H9 (cell line): ENCODE results near the gene ZSWIM3. TPM values are rescaled to one million over a fixed set of nuclear protein-coding genes. Genes with fewer than 3 reads are reported as not detected.

Experiments
- DNase-seq: peaks from one replicate; pipeline ENCODE4 v3.0.0-alpha.2; 2017
- H2AFZ ChIP-seq: one replicate; pipeline ENCODE4 v1.6.1; 2013; ENCODE audit warnings: mild to moderate bottlenecking, low read length, control low read depth, moderate library complexity
- H2AK5ac ChIP-seq: 2 replicates; pipeline ENCODE4 v1.6.1; 2013; ENCODE audit warnings: low read length, control low read depth, mixed read lengths; ENCODE audit not compliant: insufficient read length
- H2BK120ac ChIP-seq: one replicate; pipeline ENCODE4 v1.6.1; 2013; ENCODE audit warnings: low read depth, mild to moderate bottlenecking, low read length, control low read depth, inconsistent platforms; ENCODE audit not compliant: poor library complexity, severe bottlenecking
- H2BK12ac ChIP-seq: 2 replicates; pipeline ENCODE4 v1.6.1; 2013; ENCODE audit warnings: low read length, control low read depth, mixed read lengths, low read depth; ENCODE audit not compliant: insufficient read length
- H2BK15ac ChIP-seq: 2 replicates; pipeline ENCODE4 v1.6.1; 2013; ENCODE audit warnings: low read depth, low read length, control low read depth
- H2BK20ac ChIP-seq: one replicate; pipeline ENCODE4 v1.6.1; 2013; ENCODE audit warnings: low read depth, mild to moderate bottlenecking, low read length, control low read depth, inconsistent platforms; ENCODE audit not compliant: poor library complexity, severe bottlenecking
- H2BK5ac ChIP-seq: 2 replicates; pipeline ENCODE4 v1.6.1; 2013; ENCODE audit warnings: low read length, control low read depth, mixed read lengths; ENCODE audit not compliant: insufficient read length
- H3K14ac ChIP-seq: 2 replicates; pipeline ENCODE4 v1.6.1; 2013; ENCODE audit warnings: low read length, control low read depth; ENCODE audit not compliant: insufficient read depth
- H3K18ac ChIP-seq: 2 replicates; pipeline ENCODE4 v1.6.1; 2013; ENCODE audit warnings: low read depth, mild to moderate bottlenecking, mixed read lengths, low read length, control low read depth; ENCODE audit not compliant: insufficient read length
- H3K23ac ChIP-seq: 2 replicates; pipeline ENCODE4 v1.6.1; 2013; ENCODE audit warnings: low read length, control low read depth, mixed read lengths, low read depth; ENCODE audit not compliant: insufficient read length
- H3K23me2 ChIP-seq: 2 replicates; pipeline ENCODE4 v1.6.1; 2013; ENCODE audit warnings: low read depth, mild to moderate bottlenecking, mixed read lengths, low read length, control low read depth; ENCODE audit not compliant: insufficient read length, poor library complexity, severe bottlenecking
- H3K27ac ChIP-seq: 2 replicates; pipeline ENCODE4 v1.5.1; 2013; ENCODE audit warnings: low read length, control low read depth, mixed read lengths, low read depth; ENCODE audit not compliant: insufficient read length
- H3K27me3 ChIP-seq: 2 replicates; pipeline ENCODE4 v1.6.1; 2013; ENCODE audit warnings: low read length, control low read depth, inconsistent platforms; ENCODE audit not compliant: insufficient read depth
- H3K4ac ChIP-seq: 2 replicates; pipeline ENCODE4 v1.6.1; 2013; ENCODE audit warnings: low read depth, mild to moderate bottlenecking, control low read depth, inconsistent platforms, low read length, moderate library complexity
- H3K4me1 ChIP-seq: 2 replicates; pipeline ENCODE4 v1.6.1; 2013; ENCODE audit warnings: low read length, control low read depth, inconsistent platforms; ENCODE audit not compliant: insufficient read depth
- H3K4me2 ChIP-seq: 2 replicates; pipeline ENCODE4 v1.6.1; 2013; ENCODE audit warnings: low read length, control low read depth, mixed read lengths; ENCODE audit not compliant: insufficient read length, insufficient read depth
- H3K56ac ChIP-seq: 2 replicates; pipeline ENCODE4 v1.6.1; 2013; ENCODE audit warnings: low read depth, mild to moderate bottlenecking, mixed read lengths, low read length, control low read depth; ENCODE audit not compliant: insufficient read length
- H3K79me1 ChIP-seq: 2 replicates; pipeline ENCODE4 v1.6.1; 2013; ENCODE audit warnings: low read depth, mild to moderate bottlenecking, moderate library complexity, low read length, control low read depth, inconsistent platforms; ENCODE audit not compliant: insufficient read depth, poor library complexity, severe bottlenecking
- H3K79me2 ChIP-seq: 2 replicates; pipeline ENCODE4 v1.6.1; 2013; ENCODE audit warnings: low read length, control low read depth, inconsistent platforms; ENCODE audit not compliant: insufficient read depth
- H3K9ac ChIP-seq: 2 replicates; pipeline ENCODE4 v1.6.1; 2013; ENCODE audit warnings: low read length, control low read depth, mixed read lengths; ENCODE audit not compliant: insufficient read length; ENCODE audit errors: extremely low read depth
- H3K9me3 ChIP-seq: one replicate; pipeline ENCODE4 v1.6.1; 2013; ENCODE audit warnings: low read depth, low read length, inconsistent platforms; ENCODE audit not compliant: control insufficient read depth
- H3T11ph ChIP-seq: one replicate; pipeline ENCODE4 v1.6.1; 2013; ENCODE audit warnings: mild to moderate bottlenecking, low read length, control low read depth, inconsistent platforms
- H4K20me1 ChIP-seq: one replicate; pipeline ENCODE4 v1.6.1; 2013; ENCODE audit not compliant: control insufficient read depth, insufficient read length, insufficient read depth
- H4K5ac ChIP-seq: 2 replicates; pipeline ENCODE4 v1.6.1; 2013; ENCODE audit warnings: low read depth, mild to moderate bottlenecking, mixed read lengths, low read length, control low read depth; ENCODE audit not compliant: insufficient read length
- H4K8ac ChIP-seq: replicated peaks from 2 replicates; pipeline ENCODE4 v1.6.1; 2013; ENCODE audit warnings: low read length, control low read depth, mixed read lengths, low read depth; ENCODE audit not compliant: insufficient read length
- H4K91ac ChIP-seq: 2 replicates; pipeline ENCODE4 v1.6.1; 2013; ENCODE audit warnings: low read depth, mild to moderate bottlenecking, moderate library complexity, mixed read lengths, low read length, control low read depth; ENCODE audit not compliant: insufficient read length
- H3K27ac Mint-ChIP-seq, 3 experiments: 2 replicates in 2 of 3; 3 replicates in 1 of 3; pipeline ENCODE4 v1.8.0; 2020 to 2021; ENCODE audit warnings: mixed read lengths in 3 of 3, mild to moderate bottlenecking in 1 of 3, moderate library complexity in 1 of 3
- H3K27me3 Mint-ChIP-seq: 2 replicates; pipeline ENCODE4 v1.8.0; 2021; ENCODE audit warnings: low read depth, mild to moderate bottlenecking, moderate library complexity, mixed read lengths
- H3K36me3 Mint-ChIP-seq, 3 experiments: 2 replicates in 2 of 3; 3 replicates in 1 of 3; pipeline ENCODE4 v1.8.0; 2020 to 2021; ENCODE audit warnings: low read depth in 3 of 3, mixed read lengths in 3 of 3; ENCODE audit not compliant: insufficient read depth in 1 of 3
- H3K4me1 Mint-ChIP-seq, 2 experiments: 2 replicates each; pipeline ENCODE4 v1.8.0; 2020; ENCODE audit warnings: mixed read lengths in 2 of 2
- H3K4me3 Mint-ChIP-seq, 2 experiments: 2 replicates in 1 of 2; 3 replicates in 1 of 2; pipeline ENCODE4 v1.8.0; 2020 to 2021; ENCODE audit warnings: mild to moderate bottlenecking in 2 of 2, mixed read lengths in 2 of 2, moderate library complexity in 1 of 2
- H3K9me3 Mint-ChIP-seq, 2 experiments: 2 replicates in 1 of 2; 3 replicates in 1 of 2; pipeline ENCODE4 v1.8.0; 2020; ENCODE audit warnings: mild to moderate bottlenecking in 2 of 2, mixed read lengths in 2 of 2, moderate library complexity in 1 of 2
- CTCF ChIP-seq: fragments of 200-600 bp; sonication (generic); conservative IDR thresholded peaks from 3 replicates; pipeline ENCODE4 v1.8.0; 2021; ENCODE audit warnings: antibody characterized with exemption, mild to moderate bottlenecking
- WGBS: extraction: QIAGEN DNeasy Blood & Tissue Kit; methylation state at CpG from one replicate; pipeline ENCODE4 v1.1.7; 2013; ENCODE audit warnings: missing lambda C conversion rate, low lambda C conversion rate, mixed read lengths; ENCODE audit not compliant: insufficient read length; ENCODE audit errors: extremely low coverage; 5-methylcytosine and 5-hydroxymethylcytosine counted together
- total RNA-seq: library from RNA; stranded (reverse); gene quantifications from 2 replicates; pipeline ENCODE4 v1.2.1, GENCODE V29; 2021

The ZSWIM3 gene
- total RNA-seq, 1 experiment from 2014 or later: 8.0 TPM

GRCh38 chr20:45920462-45921336, 63.3 kb downstream of the ZSWIM3 start:
- H2BK5ac ChIP-seq: no peak overlapping the region
- no peaks in the 10 kb centered on the region for H3K27me3 ChIP-seq
- H4K8ac ChIP-seq: no peak overlapping the region
- Mint-ChIP-seq H3K4me1 (peaks cover 10 to 20% of the 10 kb centered on the region in 2 experiments; a peak in 3 of 4 replicates), H3K27ac (peak overlapping the region in 1 of 3 experiments; percentile 47; a peak in 2 of 7 replicates), H3K36me3 (no peaks in the 10 kb centered on the region), H3K27me3 (peaks cover 6% of the 10 kb centered on the region), H3K4me3 (no peak overlapping the region), H3K9me3 (no peaks in the 10 kb centered on the region)
- no peak overlapping the region for H2AK5ac ChIP-seq
- no peaks in the 10 kb centered on the region for H3K4me1 ChIP-seq
- no peaks in the 10 kb centered on the region for H3K9me3 ChIP-seq
- H2AFZ ChIP-seq: no peak overlapping the region
- H3K14ac ChIP-seq: no peak overlapping the region
- no peak overlapping the region for H3K9ac ChIP-seq
- no peaks in the 10 kb centered on the region for H3K79me1 ChIP-seq
- no peaks in the 10 kb centered on the region for H3K23me2 ChIP-seq
- H3K56ac ChIP-seq: no peak overlapping the region
- H2BK15ac ChIP-seq: no peak overlapping the region
- TF ChIP-seq CTCF: no peak
- no peak overlapping the region for H3K18ac ChIP-seq
- no peak overlapping the region for H4K5ac ChIP-seq
- no peak overlapping the region for H3K4me2 ChIP-seq
- no peak overlapping the region for H2BK20ac ChIP-seq
- H3T11ph ChIP-seq: no peak overlapping the region
- no peak overlapping the region for H2BK120ac ChIP-seq
- no peak overlapping the region for H3K4ac ChIP-seq
- H4K20me1 ChIP-seq: no peaks in the 10 kb centered on the region
- no peak overlapping the region for H4K91ac ChIP-seq
- WGBS: no CpG with 5 or more reads among the region's 9 CpGs
- no peak overlapping the region for H3K27ac ChIP-seq
- H3K23ac ChIP-seq: no peak overlapping the region
- DNase-seq: no peak
- no peaks in the 10 kb centered on the region for H3K79me2 ChIP-seq
- no peak overlapping the region for H2BK12ac ChIP-seq
